ENCODE results near the gene CFAP54.
"Not testable (repeated sequence)": the region's sequence is repeated elsewhere in the genome, so short reads cannot be mapped to it uniquely, and the experiment has no call there.

CFAP54 gene

DNA sequence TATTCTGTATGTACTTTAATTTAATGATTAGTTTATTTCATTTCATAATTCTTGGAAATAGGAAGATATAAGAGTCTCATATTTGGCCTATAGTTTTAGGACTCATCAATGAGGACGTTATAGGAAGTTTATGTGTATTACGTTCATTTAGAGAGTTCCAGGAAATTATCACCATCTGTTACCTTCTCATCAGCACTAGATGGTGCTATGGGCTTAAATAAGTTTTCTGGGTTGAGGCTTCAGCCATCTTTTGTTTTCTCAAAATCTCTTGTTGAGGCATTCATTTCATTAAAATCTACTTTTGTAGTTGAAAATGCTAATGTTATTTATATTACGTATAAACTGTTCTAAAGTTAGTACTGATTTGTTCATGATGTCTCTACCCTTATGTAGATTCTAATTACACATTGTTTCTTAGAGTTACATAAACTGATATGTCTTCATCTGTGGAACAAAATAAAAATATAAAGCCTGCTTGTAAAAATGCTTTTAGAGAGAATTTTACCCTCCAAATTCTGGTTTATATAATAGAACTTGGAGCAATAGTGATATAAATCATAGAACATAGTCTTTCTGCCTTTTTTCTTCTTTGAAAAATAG, 89.2 kb downstream of the CFAP54 start:
- no peaks in the 10 kb centered on the region for H3K36me3 ChIP-seq (ENCODE audit: low read depth)
- H3K27ac ChIP-seq (ENCODE audit: poor library complexity, severe bottlenecking) = no peak overlapping the region
- no peaks in the 10 kb centered on the region for H3K4me1 ChIP-seq (ENCODE audit: insufficient read depth, poor library complexity, severe bottlenecking)
- H3K4me3 ChIP-seq (ENCODE audit: severe bottlenecking) = no peak overlapping the region
- H3K27me3 ChIP-seq (ENCODE audit: insufficient read depth, poor library complexity, severe bottlenecking) = peaks cover 4% of the 10 kb centered on the region
- ATAC-seq (ENCODE audit: low read depth) (peak; percentile 68; the same call in 2 of the 3 replicates), DNase-seq (ENCODE audit: low spot score) (no peak)
- H3K9me3 ChIP-seq (ENCODE audit: severe bottlenecking) = no peaks in the 10 kb centered on the region
- TF ChIP-seq, protein P1, sequence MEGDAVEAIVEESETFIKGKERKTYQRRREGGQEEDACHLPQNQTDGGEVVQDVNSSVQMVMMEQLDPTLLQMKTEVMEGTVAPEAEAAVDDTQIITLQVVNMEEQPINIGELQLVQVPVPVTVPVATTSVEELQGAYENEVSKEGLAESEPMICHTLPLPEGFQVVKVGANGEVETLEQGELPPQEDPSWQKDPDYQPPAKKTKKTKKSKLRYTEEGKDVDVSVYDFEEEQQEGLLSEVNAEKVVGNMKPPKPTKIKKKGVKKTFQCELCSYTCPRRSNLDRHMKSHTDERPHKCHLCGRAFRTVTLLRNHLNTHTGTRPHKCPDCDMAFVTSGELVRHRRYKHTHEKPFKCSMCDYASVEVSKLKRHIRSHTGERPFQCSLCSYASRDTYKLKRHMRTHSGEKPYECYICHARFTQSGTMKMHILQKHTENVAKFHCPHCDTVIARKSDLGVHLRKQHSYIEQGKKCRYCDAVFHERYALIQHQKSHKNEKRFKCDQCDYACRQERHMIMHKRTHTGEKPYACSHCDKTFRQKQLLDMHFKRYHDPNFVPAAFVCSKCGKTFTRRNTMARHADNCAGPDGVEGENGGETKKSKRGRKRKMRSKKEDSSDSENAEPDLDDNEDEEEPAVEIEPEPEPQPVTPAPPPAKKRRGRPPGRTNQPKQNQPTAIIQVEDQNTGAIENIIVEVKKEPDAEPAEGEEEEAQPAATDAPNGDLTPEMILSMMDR (IDR thresholded peaks at IDR 0.05; ENCODE audit: poor library complexity, severe bottlenecking) = peak; percentile 79

DNA sequence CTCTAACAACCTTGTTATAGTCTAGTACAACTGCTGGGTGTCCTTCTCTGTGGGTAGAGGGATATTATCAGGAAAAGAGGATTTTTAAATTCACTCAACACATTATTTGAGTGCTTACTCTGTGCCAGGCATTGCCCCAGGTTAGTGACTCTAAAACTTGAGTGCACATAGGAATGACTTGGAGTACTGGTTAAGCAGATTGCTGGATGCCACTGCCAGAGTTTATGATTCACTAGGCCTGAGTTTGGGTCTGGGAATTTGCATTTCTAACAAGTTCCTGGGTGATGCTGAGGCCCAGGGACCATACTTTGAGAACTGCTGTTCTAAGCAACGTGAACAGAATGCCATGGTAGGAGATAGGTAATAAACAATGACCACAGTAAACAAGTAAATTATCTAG, 96.6 kb downstream of the CFAP54 start:
- TF ChIP-seq, protein P1 (IDR thresholded peaks at IDR 0.05; ENCODE audit: poor library complexity, severe bottlenecking) = no peak
- H3K36me3 ChIP-seq (ENCODE audit: low read depth) = no peaks in the 10 kb centered on the region
- H3K27ac ChIP-seq (ENCODE audit: poor library complexity, severe bottlenecking) = no peak overlapping the region
- no peak overlapping the region for H3K4me3 ChIP-seq (ENCODE audit: severe bottlenecking)
- ATAC-seq (ENCODE audit: low read depth) (no peak), DNase-seq (ENCODE audit: low spot score) (no peak)
- no peaks in the 10 kb centered on the region for H3K27me3 ChIP-seq (ENCODE audit: insufficient read depth, poor library complexity, severe bottlenecking)
- no peaks in the 10 kb centered on the region for H3K4me1 ChIP-seq (ENCODE audit: insufficient read depth, poor library complexity, severe bottlenecking)
- H3K9me3 ChIP-seq (ENCODE audit: severe bottlenecking) = no peaks in the 10 kb centered on the region

DNA sequence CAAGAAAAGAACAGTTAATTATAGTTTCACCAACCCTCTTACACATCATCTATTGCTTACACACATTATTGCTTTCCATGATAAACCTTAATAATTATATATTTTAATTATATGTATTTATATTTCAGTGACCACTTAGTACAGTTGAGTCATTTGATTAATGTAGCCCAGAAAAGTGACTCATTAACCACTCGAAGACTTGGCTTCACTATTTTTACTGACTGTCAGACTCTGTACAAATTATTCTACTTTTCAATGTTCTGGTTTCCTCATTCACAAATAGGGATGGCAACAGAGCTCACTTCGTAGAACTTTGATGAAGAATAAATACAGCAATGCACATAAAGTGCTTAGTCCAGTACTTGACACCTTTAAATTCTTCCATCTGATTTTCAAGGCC, 98.3 kb downstream of the CFAP54 start:
- no peak overlapping the region for H3K4me3 ChIP-seq (ENCODE audit: severe bottlenecking)
- no peaks in the 10 kb centered on the region for H3K27me3 ChIP-seq (ENCODE audit: insufficient read depth, poor library complexity, severe bottlenecking)
- TF ChIP-seq, protein P1 (IDR thresholded peaks at IDR 0.05; ENCODE audit: poor library complexity, severe bottlenecking) = no peak
- no peaks in the 10 kb centered on the region for H3K9me3 ChIP-seq (ENCODE audit: severe bottlenecking)
- H3K36me3 ChIP-seq (ENCODE audit: low read depth) = no peaks in the 10 kb centered on the region
- ATAC-seq (ENCODE audit: low read depth) = no peak
- DNase-seq (ENCODE audit: low spot score) = no peak
- H3K4me1 ChIP-seq (ENCODE audit: insufficient read depth, poor library complexity, severe bottlenecking) = no peaks in the 10 kb centered on the region
- H3K27ac ChIP-seq (ENCODE audit: poor library complexity, severe bottlenecking) = no peak overlapping the region

DNA sequence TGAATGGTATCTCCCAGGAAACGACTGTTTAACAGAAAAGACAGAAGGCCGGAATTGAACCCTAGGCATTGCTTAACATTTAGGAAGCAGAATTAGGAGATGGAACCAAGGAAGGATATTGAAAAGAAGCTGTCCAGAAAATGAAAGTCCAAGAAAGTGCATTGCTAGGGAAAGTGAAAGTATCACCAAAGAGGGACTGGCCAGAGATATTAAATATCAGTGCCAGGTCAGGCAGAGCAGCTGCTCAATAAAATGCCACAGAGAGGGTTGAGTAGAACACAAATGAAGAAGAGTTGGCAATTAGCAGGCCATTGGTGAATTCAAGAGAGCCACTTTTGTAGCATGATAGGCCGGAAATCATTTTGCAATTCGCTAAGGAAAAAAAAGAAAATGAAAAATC, 101.6 kb downstream of the CFAP54 start:
- Histone ChIP-seq H3K4me3 (ENCODE audit: severe bottlenecking) (no peak overlapping the region), H3K4me1 (ENCODE audit: insufficient read depth, poor library complexity, severe bottlenecking) (no peaks in the 10 kb centered on the region), H3K27me3 (ENCODE audit: insufficient read depth, poor library complexity, severe bottlenecking) (peaks cover 9% of the 10 kb centered on the region), H3K9me3 (ENCODE audit: severe bottlenecking) (no peaks in the 10 kb centered on the region), H3K36me3 (ENCODE audit: low read depth) (no peaks in the 10 kb centered on the region), H3K27ac (ENCODE audit: poor library complexity, severe bottlenecking) (no peak overlapping the region)
- TF ChIP-seq, protein P1 (IDR thresholded peaks at IDR 0.05; ENCODE audit: poor library complexity, severe bottlenecking) = no peak
- no peak for ATAC-seq (ENCODE audit: low read depth)
- no peak for DNase-seq (ENCODE audit: low spot score)

DNA sequence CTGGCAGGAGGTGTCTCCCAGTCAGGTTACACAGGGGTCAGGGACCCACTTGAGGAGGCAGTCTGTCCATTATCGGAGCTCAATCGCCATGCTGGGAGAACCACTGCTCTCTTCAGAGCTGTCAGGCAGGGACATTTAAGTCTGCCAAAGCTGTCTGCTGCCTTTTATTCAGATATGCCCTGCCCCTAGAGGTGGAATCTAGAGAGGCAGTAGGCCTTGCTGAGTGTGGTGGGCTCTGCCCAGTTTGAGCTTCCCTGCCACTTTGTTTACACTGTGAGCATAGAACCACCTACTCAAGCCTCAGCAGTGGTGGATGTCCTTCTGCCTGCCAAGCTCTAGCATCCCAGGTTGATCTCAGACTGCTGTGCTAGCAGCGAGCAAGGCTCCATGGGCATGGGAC, 115.0 kb downstream of the CFAP54 start:
- peaks cover 10% of the 10 kb centered on the region for H3K27me3 ChIP-seq (ENCODE audit: insufficient read depth, poor library complexity, severe bottlenecking)
- not testable (repeated sequence) for H3K36me3 ChIP-seq (ENCODE audit: low read depth); H3K4me3 ChIP-seq (ENCODE audit: severe bottlenecking); ATAC-seq (ENCODE audit: low read depth); H3K9me3 ChIP-seq (ENCODE audit: severe bottlenecking); H3K27ac ChIP-seq (ENCODE audit: poor library complexity, severe bottlenecking); H3K4me1 ChIP-seq (ENCODE audit: insufficient read depth, poor library complexity, severe bottlenecking); DNase-seq (ENCODE audit: low spot score)
